ENCODE data around the gene SLU7. TPM values are rescaled to one million over a fixed set of nuclear protein-coding genes. Genes with fewer than 3 reads are reported as not detected.

SLU7 gene
- total and polyA plus RNA-seq, 9 of the 15 experiments (the other 6 are each of a cell fraction or from before 2014, with no cell fraction given), result 42.1 to 65.7 (median 54.8) TPM

DNA sequence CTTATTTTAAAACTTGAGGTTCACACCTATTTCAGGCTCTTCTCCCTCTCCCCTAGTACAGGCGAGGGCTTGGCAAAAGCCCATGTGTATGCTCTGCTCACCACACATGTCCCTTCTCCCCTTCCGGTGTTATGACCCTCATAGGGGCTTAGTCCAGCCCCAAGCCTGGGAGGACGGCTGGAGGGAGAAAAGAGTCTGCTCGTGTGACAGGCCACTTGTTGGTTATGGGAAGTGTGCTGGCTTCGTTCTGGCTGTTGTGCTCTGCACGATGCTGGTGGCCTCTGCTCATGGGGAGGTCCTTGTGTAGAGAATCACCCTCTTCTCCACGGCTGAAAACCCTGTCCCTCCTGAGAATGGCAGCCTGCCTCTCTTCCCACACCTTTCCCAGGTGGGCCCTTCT is 13.9 kb upstream of the SLU7 start:
- Histone ChIP-seq H3K27me3 (ENCODE audit: control insufficient read depth in 2 of 2, insufficient read depth in 2 of 2, low read length in 2 of 2) (no peaks in the 10 kb centered on the region), H2AFZ (ENCODE audit: low read depth, low read length) (no peak overlapping the region), H3K4me3 (no peak overlapping the region), H3K4me2 (ENCODE audit: insufficient read depth, low read length) (no peak overlapping the region), H4K20me1 (replicated peaks; ENCODE audit: control insufficient read depth, insufficient read depth, low read length) (no peaks in the 10 kb centered on the region), H3K79me2 (ENCODE audit: control insufficient read depth, insufficient read depth, low read length) (no peaks in the 10 kb centered on the region), H3K27ac (ENCODE audit: extremely low read depth, low read depth, low read length) (no peak overlapping the region), H3K36me3 (ENCODE audit: control insufficient read depth, insufficient read depth, low read length) (peaks cover 19% of the 10 kb centered on the region; the same call in 2 of the 3 replicates), H3K9ac (ENCODE audit: insufficient read depth in 1 of 2, low read depth in 2 of 2, low read length in 2 of 2) (no peak overlapping the region), H3K9me1 (ENCODE audit: control insufficient read depth, insufficient read depth, low read length) (no peaks in the 10 kb centered on the region), H3K4me1 (replicated peaks in 1 of 2; ENCODE audit: control insufficient read depth in 2 of 2, insufficient read depth in 2 of 2, low read length in 2 of 2) (peaks cover 7 to 12% of the 10 kb centered on the region in 2 experiments; a peak in 4 of 5 replicates), H3K9me3 (replicated peaks; ENCODE audit: control insufficient read depth, insufficient read depth, low read depth, low read length) (no peaks in the 10 kb centered on the region)
- FAIRE-seq, result no peak
- no peak; the same call in 2 of the 3 replicates for ATAC-seq
- no peak for DNase-seq (ENCODE audit: extremely low read depth in 1 of 4, low spot score in 3 of 4)
- intact Hi-C loops (cut with micrococcal nuclease), result no loop called here
- BruUV-seq (replicated peaks), result no TSS peak
- in situ Hi-C loops (cut with MboI), result no loop called here
- 11% methylated on average over 6 of the region's 7 CpGs for whole genome bisulfite sequencing (ENCODE audit: insufficient coverage, low coverage, missing lambda C conversion rate)
- TF ChIP-seq RAD51 (IDR thresholded peaks at IDR 0.05; ENCODE audit: borderline replicate concordance, low read depth), result no peak
- TF ChIP-seq NCOA1 (IDR thresholded peaks at IDR 0.05; ENCODE audit: low read depth), result no peak
- TF ChIP-seq ZNF184 (CRISPR knock-in tag; IDR thresholded peaks at IDR 0.05), result no peak
- CTCF ChIA-PET (ENCODE audit: low intra/inter-chr PET ratio), result no interaction called here
- POLR2A ChIA-PET, result interaction anchor here (1.0 kb wide), 1 partner anchor 9 kb away, joined by 3 read pairs; no protein-coding TSS in a partner anchor

DNA sequence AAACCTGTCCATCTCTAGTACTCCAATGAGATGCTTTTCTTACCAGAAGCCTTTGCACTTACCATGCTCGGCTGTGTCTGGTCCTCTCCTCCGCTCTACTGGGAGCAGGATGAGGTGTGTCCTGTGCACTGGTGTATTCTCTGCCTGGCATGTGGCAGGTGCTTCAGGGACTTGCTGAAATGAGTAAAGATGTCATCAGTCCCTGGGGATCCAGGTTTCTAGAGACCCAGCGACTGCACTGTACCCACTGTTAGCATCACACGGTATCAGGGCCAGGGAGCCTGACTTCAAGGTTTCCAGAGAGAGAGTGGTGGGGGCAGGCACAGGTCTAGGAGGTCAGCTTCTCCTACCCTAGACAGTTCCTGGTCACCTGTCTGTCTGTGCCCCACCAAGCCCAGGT is 13.3 kb upstream of the SLU7 start:
- H3K9ac ChIP-seq (ENCODE audit: insufficient read depth in 1 of 2, low read depth in 2 of 2, low read length in 2 of 2), result no peak overlapping the region
- H3K4me3 ChIP-seq, result no peak overlapping the region
- no peak for FAIRE-seq
- H4K20me1 ChIP-seq (replicated peaks; ENCODE audit: control insufficient read depth, insufficient read depth, low read length), result no peaks in the 10 kb centered on the region
- peaks cover 25% of the 10 kb centered on the region for H3K36me3 ChIP-seq (ENCODE audit: control insufficient read depth, insufficient read depth, low read length)
- DNase-seq (ENCODE audit: extremely low read depth in 1 of 4, low spot score in 3 of 4), result no peak
- intact Hi-C loops (cut with micrococcal nuclease), result no loop called here
- ChIA-PET POLR2A (interaction anchor here (1.0 kb wide), 1 partner anchor 8 kb away, joined by 3 read pairs; no protein-coding TSS in a partner anchor), CTCF (ENCODE audit: low intra/inter-chr PET ratio) (no interaction called here)
- no peaks in the 10 kb centered on the region for H3K9me3 ChIP-seq (replicated peaks; ENCODE audit: control insufficient read depth, insufficient read depth, low read depth, low read length)
- peaks cover 7 to 12% of the 10 kb centered on the region in 2 experiments; a peak in 4 of 5 replicates for H3K4me1 ChIP-seq (replicated peaks in 1 of 2; ENCODE audit: control insufficient read depth in 2 of 2, insufficient read depth in 2 of 2, low read length in 2 of 2)
- no peak for ATAC-seq
- H3K27me3 ChIP-seq (ENCODE audit: control insufficient read depth in 2 of 2, insufficient read depth in 2 of 2, low read length in 2 of 2), result no peaks in the 10 kb centered on the region
- in situ Hi-C loops (cut with MboI), result no loop called here
- no peak overlapping the region for H3K4me2 ChIP-seq (ENCODE audit: insufficient read depth, low read length)
- no peak overlapping the region for H3K27ac ChIP-seq (ENCODE audit: extremely low read depth, low read depth, low read length)
- no peaks in the 10 kb centered on the region for H3K79me2 ChIP-seq (ENCODE audit: control insufficient read depth, insufficient read depth, low read length)
- BruUV-seq (replicated peaks), result no TSS peak
- no peak overlapping the region for H2AFZ ChIP-seq (ENCODE audit: low read depth, low read length)
- no peaks in the 10 kb centered on the region for H3K9me1 ChIP-seq (ENCODE audit: control insufficient read depth, insufficient read depth, low read length)
- WGBS (ENCODE audit: insufficient coverage, low coverage, missing lambda C conversion rate), result 37% methylated on average over 4 of the region's 4 CpGs
- TF ChIP-seq CREM (IDR thresholded peaks at IDR 0.05; ENCODE audit: low read depth), result no peak
- TF ChIP-seq BACH1 (tag; IDR thresholded peaks at IDR 0.05), result no peak
- TF ChIP-seq NCOA6 (IDR thresholded peaks at IDR 0.05), result no peak
- no peak for TF ChIP-seq RBM25 (IDR thresholded peaks at IDR 0.05; ENCODE audit: low read depth, low read length, severe bottlenecking)
- no peak for TF ChIP-seq ZC3H11A (IDR thresholded peaks at IDR 0.05; ENCODE audit: low read depth, low read length)
- TF ChIP-seq, protein P1, sequence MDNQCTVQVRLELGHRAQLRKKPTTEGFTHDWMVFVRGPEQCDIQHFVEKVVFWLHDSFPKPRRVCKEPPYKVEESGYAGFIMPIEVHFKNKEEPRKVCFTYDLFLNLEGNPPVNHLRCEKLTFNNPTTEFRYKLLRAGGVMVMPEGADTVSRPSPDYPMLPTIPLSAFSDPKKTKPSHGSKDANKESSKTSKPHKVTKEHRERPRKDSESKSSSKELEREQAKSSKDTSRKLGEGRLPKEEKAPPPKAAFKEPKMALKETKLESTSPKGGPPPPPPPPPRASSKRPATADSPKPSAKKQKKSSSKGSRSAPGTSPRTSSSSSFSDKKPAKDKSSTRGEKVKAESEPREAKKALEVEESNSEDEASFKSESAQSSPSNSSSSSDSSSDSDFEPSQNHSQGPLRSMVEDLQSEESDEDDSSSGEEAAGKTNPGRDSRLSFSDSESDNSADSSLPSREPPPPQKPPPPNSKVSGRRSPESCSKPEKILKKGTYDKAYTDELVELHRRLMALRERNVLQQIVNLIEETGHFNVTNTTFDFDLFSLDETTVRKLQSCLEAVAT (IDR thresholded peaks at IDR 0.05), result no peak
- TF ChIP-seq ZNF766 (CRISPR knock-in tag; conservative IDR thresholded peaks at IDR 0.05), result no peak
- TF ChIP-seq, protein P2, sequence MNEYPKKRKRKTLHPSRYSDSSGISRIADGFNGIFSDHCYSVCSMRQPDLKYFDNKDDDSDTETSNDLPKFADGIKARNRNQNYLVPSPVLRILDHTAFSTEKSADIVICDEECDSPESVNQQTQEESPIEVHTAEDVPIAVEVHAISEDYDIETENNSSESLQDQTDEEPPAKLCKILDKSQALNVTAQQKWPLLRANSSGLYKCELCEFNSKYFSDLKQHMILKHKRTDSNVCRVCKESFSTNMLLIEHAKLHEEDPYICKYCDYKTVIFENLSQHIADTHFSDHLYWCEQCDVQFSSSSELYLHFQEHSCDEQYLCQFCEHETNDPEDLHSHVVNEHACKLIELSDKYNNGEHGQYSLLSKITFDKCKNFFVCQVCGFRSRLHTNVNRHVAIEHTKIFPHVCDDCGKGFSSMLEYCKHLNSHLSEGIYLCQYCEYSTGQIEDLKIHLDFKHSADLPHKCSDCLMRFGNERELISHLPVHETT (CRISPR knock-in tag; conservative IDR thresholded peaks at IDR 0.05 in 1 of 2, IDR thresholded peaks at IDR 0.05 in 1 of 2), result no peak
- no peak for TF ChIP-seq ZNF408 (CRISPR knock-in tag; IDR thresholded peaks at IDR 0.05; ENCODE audit: low read depth)
- no peak for TF ChIP-seq ZNF232 (CRISPR knock-in tag; IDR thresholded peaks at IDR 0.05)
- TF ChIP-seq SIN3B (IDR thresholded peaks at IDR 0.05; ENCODE audit: low read depth), result no peak
